ENCODE data around the gene WFDC2.

The WFDC2 gene

GRCh38 chr20:45497971-45498494 lies 28.5 kb downstream of the WFDC2 start:
- no peak for DNase-seq (ENCODE audit: low read depth in 2 of 2)

- no peak for DNase-seq (ENCODE audit: low read depth in 2 of 2)
Observed at GRCh38 chr20:45500022-45500421, 30.5 kb downstream of the WFDC2 start.

- DNase-seq (ENCODE audit: low read depth in 2 of 2), result no peak
Observed at GRCh38 chr20:45501600-45501999, 32.0 kb downstream of the WFDC2 start.

GRCh38 chr20:45502561-45502960 lies 33.0 kb downstream of the WFDC2 start:
- no peak for DNase-seq (ENCODE audit: low read depth in 2 of 2)

GRCh38 chr20:45503403-45503802 lies 33.9 kb downstream of the WFDC2 start:
- no peak for DNase-seq (ENCODE audit: low read depth in 2 of 2)

- DNase-seq (ENCODE audit: low read depth in 2 of 2), result no peak
Observed at GRCh38 chr20:45506398-45506797, 36.8 kb downstream of the WFDC2 start.

- no peak for DNase-seq (ENCODE audit: low read depth in 2 of 2)
Observed at GRCh38 chr20:45507011-45507820, 37.7 kb downstream of the WFDC2 start.

GRCh38 chr20:45508068-45508886 lies 38.7 kb downstream of the WFDC2 start:
- no peak for DNase-seq (ENCODE audit: low read depth in 2 of 2)

GRCh38 chr20:45509091-45509490 lies 39.5 kb downstream of the WFDC2 start:
- no peak for DNase-seq (ENCODE audit: low read depth in 2 of 2)

- DNase-seq (ENCODE audit: low read depth in 2 of 2), result no peak
Observed at GRCh38 chr20:45510242-45510862, 40.8 kb downstream of the WFDC2 start.

- DNase-seq (ENCODE audit: low read depth in 2 of 2), result no peak
Observed at GRCh38 chr20:45515147-45515913, 45.8 kb downstream of the WFDC2 start, which contains the start of gene SPINT3. SPINT3 (minus strand) TSS chr20:45515622; CDS start chr20:45515608, 14 bp downstream.

- DNase-seq (ENCODE audit: low read depth in 2 of 2), result no peak
Observed at GRCh38 chr20:45518282-45518681, 48.7 kb downstream of the WFDC2 start.

- no peak for DNase-seq (ENCODE audit: low read depth in 2 of 2)
Observed at GRCh38 chr20:45523821-45524220, 54.3 kb downstream of the WFDC2 start.

GRCh38 chr20:45527294-45527693 lies 57.7 kb downstream of the WFDC2 start:
- DNase-seq (ENCODE audit: low read depth in 2 of 2), result no peak

Data from stimulated activated CD8-positive, alpha-beta memory T cell treated with anti-CD3 and anti-CD28 coated beads, Interleukin-7, amount 100 ng/mL, for 1 hour (primary cell).